Measurements from ENCODE around the gene CBX7. TPM values are rescaled to one million over a fixed set of nuclear protein-coding genes. Genes with fewer than 3 reads are reported as not detected.

The CBX7 gene
- total and polyA plus RNA-seq, 8 donors = 17.2 to 44.0 (median 25.1) TPM

DNA sequence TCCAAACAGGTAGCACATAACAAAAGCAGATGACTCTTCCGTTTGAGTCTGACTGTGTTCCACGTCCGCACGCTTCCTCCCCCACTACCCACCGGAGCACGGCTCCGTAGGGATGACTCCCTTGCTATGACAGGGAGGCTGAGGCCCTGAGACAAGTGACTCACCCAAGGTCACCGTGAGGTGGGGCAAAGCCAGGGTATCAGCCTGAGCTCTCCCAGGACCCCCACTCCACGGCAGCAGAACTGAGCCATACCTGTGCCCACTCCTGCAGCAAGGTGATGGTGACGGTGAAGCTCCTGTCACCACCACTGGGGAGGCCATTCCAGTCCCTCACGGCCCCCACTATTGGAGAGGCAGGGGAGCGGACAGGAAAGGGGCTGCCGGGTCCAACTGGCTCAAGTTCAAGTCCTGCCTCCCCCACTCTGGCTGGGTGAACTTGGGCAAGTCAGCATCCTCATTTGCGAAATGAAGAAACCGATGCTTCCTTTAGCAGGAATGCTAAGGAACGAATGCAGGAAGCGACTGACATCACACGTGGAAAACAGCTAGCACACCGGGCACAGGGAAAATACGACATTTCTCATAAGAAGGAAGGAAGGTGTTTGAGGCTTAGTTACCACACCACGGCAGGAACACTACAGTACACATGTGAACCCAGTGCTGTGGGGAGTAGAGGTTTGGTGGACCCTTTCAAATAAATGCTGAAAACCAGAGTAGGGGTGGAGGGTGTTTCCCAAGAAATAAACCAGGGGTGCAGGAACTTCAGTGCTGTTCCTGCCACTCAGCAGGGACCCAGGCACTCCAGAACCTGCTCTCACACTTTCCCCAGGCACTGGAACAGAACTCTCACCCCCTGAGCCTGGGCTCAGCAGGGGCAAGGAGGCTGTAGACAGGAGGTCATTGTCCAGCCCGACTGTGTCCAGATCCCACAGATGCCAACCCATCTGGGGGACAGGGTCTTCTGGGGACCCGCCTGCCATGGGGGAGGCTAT, 32.4 kb upstream of the CBX7 start:
- H3K27me3 ChIP-seq = no peaks in the 10 kb centered on the region
- TF ChIP-seq, protein P1, sequence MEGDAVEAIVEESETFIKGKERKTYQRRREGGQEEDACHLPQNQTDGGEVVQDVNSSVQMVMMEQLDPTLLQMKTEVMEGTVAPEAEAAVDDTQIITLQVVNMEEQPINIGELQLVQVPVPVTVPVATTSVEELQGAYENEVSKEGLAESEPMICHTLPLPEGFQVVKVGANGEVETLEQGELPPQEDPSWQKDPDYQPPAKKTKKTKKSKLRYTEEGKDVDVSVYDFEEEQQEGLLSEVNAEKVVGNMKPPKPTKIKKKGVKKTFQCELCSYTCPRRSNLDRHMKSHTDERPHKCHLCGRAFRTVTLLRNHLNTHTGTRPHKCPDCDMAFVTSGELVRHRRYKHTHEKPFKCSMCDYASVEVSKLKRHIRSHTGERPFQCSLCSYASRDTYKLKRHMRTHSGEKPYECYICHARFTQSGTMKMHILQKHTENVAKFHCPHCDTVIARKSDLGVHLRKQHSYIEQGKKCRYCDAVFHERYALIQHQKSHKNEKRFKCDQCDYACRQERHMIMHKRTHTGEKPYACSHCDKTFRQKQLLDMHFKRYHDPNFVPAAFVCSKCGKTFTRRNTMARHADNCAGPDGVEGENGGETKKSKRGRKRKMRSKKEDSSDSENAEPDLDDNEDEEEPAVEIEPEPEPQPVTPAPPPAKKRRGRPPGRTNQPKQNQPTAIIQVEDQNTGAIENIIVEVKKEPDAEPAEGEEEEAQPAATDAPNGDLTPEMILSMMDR (IDR thresholded peaks at IDR 0.05) = no peak
- FAIRE-seq (no peak), DNase-seq (peak in 3 of 6 donors; percentile 14 to 52 (median 49)), ATAC-seq (peak in 3 of 4 donors; percentile 25 to 42 (median 36))
- 72 to 74% methylated on average over 23 of the region's 23 CpGs for WGBS, 2 donors
- H3K4me3 ChIP-seq = no peak overlapping the region
- peaks cover 0 to 5% (median 0%) of the 10 kb centered on the region in 3 donors for H3K4me1 ChIP-seq
- H3K9me3 ChIP-seq = no peaks in the 10 kb centered on the region
- H3K27ac ChIP-seq = peak overlapping the region in 2 of 4 donors; percentile 27 to 28
- no peaks in the 10 kb centered on the region for H3K36me3 ChIP-seq
- intact Hi-C loops (cut with DNase I) = no loop called here

DNA sequence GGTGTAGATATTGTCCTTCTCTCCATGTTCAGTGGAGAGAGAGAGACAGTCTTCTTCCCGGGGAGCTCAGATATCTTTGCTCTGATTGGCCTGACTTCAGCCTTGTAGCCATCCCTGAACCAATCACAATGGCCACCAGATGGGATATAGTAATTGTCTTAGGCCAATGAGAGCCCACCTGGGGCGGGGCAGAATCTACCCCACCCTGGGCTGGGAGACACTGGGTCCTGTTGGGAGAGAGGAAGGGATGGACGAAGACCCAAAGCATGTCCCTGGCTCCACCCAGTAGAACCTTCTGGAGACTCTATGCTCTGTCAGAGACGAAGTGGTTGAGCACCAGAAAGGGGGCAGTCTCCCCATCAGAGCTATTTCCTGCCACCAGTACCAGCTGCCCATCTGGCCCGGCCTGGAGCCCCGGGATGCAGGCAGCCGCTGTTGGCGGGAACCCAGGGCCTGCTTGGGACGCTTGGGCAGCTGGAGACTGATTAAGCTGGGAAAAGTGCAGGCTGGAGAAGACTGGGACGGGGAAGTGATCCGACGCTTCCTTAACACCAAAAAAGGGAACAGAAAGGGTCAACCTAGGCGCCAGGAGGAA, 31.6 kb upstream of the CBX7 start:
- 34 to 40% methylated on average over 13 of the region's 13 CpGs for WGBS, 2 donors

DNA sequence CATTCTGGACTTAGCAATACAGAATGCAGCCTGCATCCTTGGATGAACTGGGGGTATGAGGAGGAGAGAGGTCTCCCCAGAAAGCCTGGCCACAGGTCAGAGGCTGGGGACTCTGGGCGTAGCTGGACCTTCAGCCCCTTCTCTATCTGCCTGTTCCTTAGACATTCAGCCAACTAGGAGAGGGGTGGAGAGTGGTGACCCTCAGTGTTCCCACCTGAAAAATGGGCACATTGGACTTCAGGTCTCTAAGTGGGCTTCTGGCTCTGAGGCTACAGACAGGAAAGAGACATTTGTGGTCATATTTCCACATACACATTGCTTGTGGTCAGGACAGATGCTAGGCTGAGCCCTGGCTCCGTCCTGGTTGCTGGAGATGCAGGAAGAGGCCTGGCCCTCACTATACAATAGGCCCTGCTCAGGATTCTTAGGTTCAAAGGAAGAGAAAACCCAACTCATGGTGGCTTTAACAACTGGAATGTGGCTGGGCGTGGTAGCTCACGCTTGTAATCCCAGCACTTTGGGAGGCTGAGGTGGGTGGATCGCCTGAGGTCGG, 30.1 kb upstream of the CBX7 start:
- DNase-seq = peak in 2 of 6 donors; percentile 6 to 14
- no peaks in the 10 kb centered on the region for H3K9me3 ChIP-seq
- H3K4me3 ChIP-seq = no peak overlapping the region
- no peak overlapping the region for H3K27ac ChIP-seq
- H3K4me1 ChIP-seq = peaks cover 0 to 5% (median 0%) of the 10 kb centered on the region in 3 donors
- H3K27me3 ChIP-seq = no peaks in the 10 kb centered on the region
- intact Hi-C loops (cut with DNase I) = no loop called here
- FAIRE-seq = no peak
- WGBS, 2 donors = 94 to 95% methylated on average over 6 of the region's 6 CpGs
- TF ChIP-seq, protein P1 (IDR thresholded peaks at IDR 0.05) = no peak
- ATAC-seq = no peak
- H3K36me3 ChIP-seq = no peaks in the 10 kb centered on the region

More for the DNA sequence above, 31.6 kb upstream of the CBX7 start:
- no peak overlapping the region for H3K4me3 ChIP-seq
- peak; percentile 57 to 93 (median 82) for DNase-seq
- no peaks in the 10 kb centered on the region for H3K36me3 ChIP-seq
- H3K9me3 ChIP-seq = no peaks in the 10 kb centered on the region
- FAIRE-seq = no peak
- intact Hi-C loops (cut with DNase I) = no loop called here
- no peaks in the 10 kb centered on the region for H3K27me3 ChIP-seq
- H3K27ac ChIP-seq = peak overlapping the region in 2 of 4 donors; percentile 10 to 27
- peak; percentile 77 to 86 (median 82) for ATAC-seq
- H3K4me1 ChIP-seq = peaks cover 0 to 5% (median 0%) of the 10 kb centered on the region in 3 donors
- TF ChIP-seq, protein P1 (IDR thresholded peaks at IDR 0.05) = no peak

DNA sequence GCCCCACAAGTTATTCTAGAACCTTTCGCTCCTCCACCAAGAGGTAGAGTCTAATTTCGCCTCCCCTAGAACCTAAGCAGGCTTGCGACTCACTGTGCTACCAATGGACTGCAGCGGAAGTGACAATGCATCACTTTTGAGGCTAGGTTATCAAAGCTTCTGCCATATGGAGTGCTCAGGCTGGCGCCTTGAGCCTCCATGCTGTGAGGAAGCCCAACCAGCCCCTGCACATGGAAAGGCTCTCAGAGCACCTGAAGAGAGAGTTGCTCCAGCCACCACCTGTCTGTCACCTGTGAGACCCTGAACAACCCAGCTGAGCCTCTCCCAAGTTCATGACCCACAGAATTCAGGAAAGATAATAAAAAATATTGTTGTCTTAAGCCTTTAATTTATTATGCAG, 29.3 kb upstream of the CBX7 start:
- TF ChIP-seq, protein P1 (IDR thresholded peaks at IDR 0.05) = no peak
- intact Hi-C loops (cut with DNase I) = no loop called here
- Histone ChIP-seq H3K9me3 (no peaks in the 10 kb centered on the region), H3K4me1 (peaks cover 0 to 5% (median 0%) of the 10 kb centered on the region in 3 donors), H3K27ac (no peak overlapping the region), H3K36me3 (no peaks in the 10 kb centered on the region), H3K27me3 (no peaks in the 10 kb centered on the region), H3K4me3 (no peak overlapping the region)
- 93 to 96% methylated on average over 5 of the region's 5 CpGs for WGBS, 2 donors
- FAIRE-seq = no peak
- no peak for ATAC-seq
- peak in 2 of 6 donors; percentile 1 to 11 for DNase-seq
